CD4-positive, alpha-beta T cell (primary cell): Measurements from ENCODE around the gene CLEC5A. TPM values are rescaled to one million over a fixed set of nuclear protein-coding genes. Genes with fewer than 3 reads are reported as not detected.
A peak's percentile ranks its signal among the peaks of the same experiment; 100 is the strongest.

Source experiments
- ATAC-seq: fragments of 200-7000 bp; cut with Tn5 transposase; one replicate; pipeline ENCODE4 v1.10.0; 2022; ENCODE audit warnings: mild to moderate bottlenecking; ENCODE audit not compliant: poor library complexity
- CTCF ChIA-PET: fragments of 350-600 bp; sonication (Branson Sonifier 250); formaldehyde crosslinking; loops from one replicate; lab custom pipeline; 2021; ENCODE audit warnings: antibody characterized with exemption, inconsistent platforms; lab: Charles Lee
- POLR2A ChIA-PET: fragments of 350-600 bp; sonication (Branson Sonifier 250); formaldehyde crosslinking; loops from one replicate; lab custom pipeline; 2021; ENCODE audit warnings: antibody characterized with exemption, inconsistent platforms; lab: Charles Lee
- DNase-seq, 14 experiments: peaks; one replicate each; pipeline ENCODE4 v3.0.0-alpha.2; 2013 to 2020; ENCODE audit warnings: mixed read lengths in 2 of 14
- H3K27ac ChIP-seq, 2 donors: one replicate each; pipeline versions ENCODE4 v1.5.1 to v1.7.0; 2013; ENCODE audit warnings: low read length in 2 of 2, low read depth in 1 of 2, mild to moderate bottlenecking in 1 of 2
- H3K27me3 ChIP-seq, 2 experiments: 1 replicate in 1 of 2; 2 replicates in 1 of 2; pipeline versions ENCODE4 v1.6.1 to v1.7.0; 2013; ENCODE audit warnings: low read length in 2 of 2, control low read depth in 1 of 2, mild to moderate bottlenecking in 1 of 2, moderate library complexity in 1 of 2; ENCODE audit not compliant: insufficient read depth in 2 of 2, control insufficient read depth in 1 of 2
- H3K36me3 ChIP-seq: one replicate; pipeline ENCODE4 v1.6.1; 2013; ENCODE audit warnings: low read length, control low read depth; ENCODE audit not compliant: insufficient read depth
- H3K4me1 ChIP-seq: one replicate; pipeline ENCODE4 v1.6.1; 2013; ENCODE audit warnings: low read length, control low read depth; ENCODE audit not compliant: insufficient read depth
- H3K4me3 ChIP-seq: one replicate; pipeline ENCODE4 v1.5.1; 2013; ENCODE audit warnings: mild to moderate bottlenecking, low read length, moderate library complexity
- H3K9me3 ChIP-seq, 2 experiments: 1 replicate in 1 of 2; 2 replicates in 1 of 2; pipeline versions ENCODE4 v1.6.1 to v1.7.0; 2013; ENCODE audit warnings: low read length in 2 of 2, mild to moderate bottlenecking in 2 of 2, control low read depth in 1 of 2, moderate library complexity in 1 of 2; ENCODE audit not compliant: control insufficient read depth in 1 of 2, insufficient read depth in 1 of 2
- H3K27ac Mint-ChIP-seq: one replicate; pipeline ENCODE4 v1.8.0; 2020; ENCODE audit warnings: mixed read lengths
- H3K27me3 Mint-ChIP-seq: one replicate; pipeline ENCODE4 v1.8.0; 2021; ENCODE audit warnings: mixed read lengths
- H3K36me3 Mint-ChIP-seq: one replicate; pipeline ENCODE4 v1.8.0; 2021; ENCODE audit warnings: low read depth, mixed read lengths
- H3K4me1 Mint-ChIP-seq: one replicate; pipeline ENCODE4 v1.8.0; 2021; ENCODE audit warnings: low read depth, mixed read lengths
- H3K4me3 Mint-ChIP-seq: one replicate; pipeline ENCODE4 v1.8.0; 2020; ENCODE audit warnings: mild to moderate bottlenecking, mixed read lengths
- H3K9me3 Mint-ChIP-seq: one replicate; pipeline ENCODE4 v1.8.0; 2020; ENCODE audit warnings: mixed read lengths
- CTCF ChIP-seq: fragments of 200-600 bp; IDR thresholded peaks from one replicate; pipeline ENCODE4 v1.8.0; 2022; ENCODE audit warnings: antibody characterized with exemption, mild to moderate bottlenecking
- intact Hi-C, 2 experiments: fragments of 100-400 bp; cut with DNase I in 1 of 2; cut with micrococcal nuclease in 1 of 2; formaldehyde crosslinking; loops; one replicate each; pipeline versions ENCODE4 v1.15.1 to v1.9.0; 2023 to 2025; cut with DNase I, micrococcal nuclease
- total RNA-seq, 174 experiments: library from RNA in 2 of 174; stranded (reverse) in 2 of 174; gene quantifications; one replicate each; pipeline ENCODE4 v1.2.3 and lab custom pipeline; 2021 to 2026

CLEC5A gene
- total RNA-seq, 2 experiments from 2014 or later, result not detected

GRCh38 chr7:141954334-141954733 lies 7.6 kb upstream of the CLEC5A start:
- Histone ChIP-seq H3K9me3 (no peaks in the 10 kb centered on the region), H3K36me3 (no peaks in the 10 kb centered on the region), H3K4me1 (no peaks in the 10 kb centered on the region), H3K4me3 (no peak overlapping the region), H3K27ac (no peak overlapping the region), H3K27me3 (no peaks in the 10 kb centered on the region)
- no peak for DNase-seq
- intact Hi-C loops, result no loop called here
- Mint-ChIP-seq H3K27ac (no peak overlapping the region), H3K9me3 (no peaks in the 10 kb centered on the region), H3K4me3 (no peak overlapping the region), H3K4me1 (no peaks in the 10 kb centered on the region), H3K27me3 (no peaks in the 10 kb centered on the region), H3K36me3 (no peaks in the 10 kb centered on the region)
- POLR2A ChIA-PET, result no interaction called here
- CTCF ChIA-PET, result no interaction called here
- ATAC-seq, result no peak
- TF ChIP-seq CTCF, result no peak

GRCh38 chr7:141952461-141952860 lies 5.7 kb upstream of the CLEC5A start:
- no peaks in the 10 kb centered on the region for H3K27me3 Mint-ChIP-seq
- no peak overlapping the region for H3K27ac Mint-ChIP-seq
- H3K9me3 Mint-ChIP-seq, result no peaks in the 10 kb centered on the region
- Histone ChIP-seq H3K27me3 (no peaks in the 10 kb centered on the region), H3K9me3 (no peaks in the 10 kb centered on the region), H3K36me3 (no peaks in the 10 kb centered on the region), H3K4me3 (no peak overlapping the region), H3K4me1 (no peaks in the 10 kb centered on the region), H3K27ac (no peak overlapping the region)
- intact Hi-C loops, result no loop called here
- DNase-seq (no peak), ATAC-seq (no peak)
- CTCF ChIA-PET, result no interaction called here
- no peaks in the 10 kb centered on the region for H3K36me3 Mint-ChIP-seq
- POLR2A ChIA-PET, result no interaction called here
- no peak overlapping the region for H3K4me3 Mint-ChIP-seq
- no peak for TF ChIP-seq CTCF
- no peaks in the 10 kb centered on the region for H3K4me1 Mint-ChIP-seq

DNA sequence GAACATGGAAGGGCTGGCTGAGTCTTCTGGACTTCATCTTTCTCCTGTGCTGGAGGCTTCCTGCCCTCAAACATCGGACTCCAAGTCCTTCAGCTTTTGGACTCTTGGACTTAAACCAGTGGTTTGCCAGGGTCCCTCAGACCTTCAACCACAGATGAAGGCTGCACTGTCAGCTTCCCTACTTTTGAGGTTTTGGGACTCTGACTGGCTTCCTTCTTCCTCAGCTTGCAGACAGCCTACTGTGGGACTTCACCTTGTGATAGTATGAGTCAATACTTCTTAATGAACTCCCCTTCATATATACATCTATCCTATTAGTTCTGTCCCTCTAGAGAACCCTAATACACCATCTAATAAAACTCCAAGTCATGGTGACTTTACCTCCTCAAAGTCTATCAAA lies 4.0 kb upstream of the CLEC5A start:
- Histone ChIP-seq H3K27ac (no peak overlapping the region), H3K36me3 (no peaks in the 10 kb centered on the region), H3K4me1 (no peaks in the 10 kb centered on the region), H3K27me3 (no peaks in the 10 kb centered on the region), H3K9me3 (no peaks in the 10 kb centered on the region), H3K4me3 (no peak overlapping the region)
- ChIA-PET POLR2A (no interaction called here), CTCF (no interaction called here)
- TF ChIP-seq CTCF, result no peak
- no peaks in the 10 kb centered on the region for H3K36me3 Mint-ChIP-seq
- no peak overlapping the region for H3K4me3 Mint-ChIP-seq
- H3K4me1 Mint-ChIP-seq, result no peaks in the 10 kb centered on the region
- peak in 1 of 14 experiments; percentile 44 for DNase-seq
- H3K9me3 Mint-ChIP-seq, result no peaks in the 10 kb centered on the region
- ATAC-seq, result no peak
- no peak overlapping the region for H3K27ac Mint-ChIP-seq
- no peaks in the 10 kb centered on the region for H3K27me3 Mint-ChIP-seq
- intact Hi-C loops, result no loop called here
